ENCODE measurements around the gene KIF9.
"Not testable (repeated sequence)": the region's sequence is repeated elsewhere in the genome, so short reads cannot be mapped to it uniquely, and the experiment has no call there.

KIF9 gene

DNA sequence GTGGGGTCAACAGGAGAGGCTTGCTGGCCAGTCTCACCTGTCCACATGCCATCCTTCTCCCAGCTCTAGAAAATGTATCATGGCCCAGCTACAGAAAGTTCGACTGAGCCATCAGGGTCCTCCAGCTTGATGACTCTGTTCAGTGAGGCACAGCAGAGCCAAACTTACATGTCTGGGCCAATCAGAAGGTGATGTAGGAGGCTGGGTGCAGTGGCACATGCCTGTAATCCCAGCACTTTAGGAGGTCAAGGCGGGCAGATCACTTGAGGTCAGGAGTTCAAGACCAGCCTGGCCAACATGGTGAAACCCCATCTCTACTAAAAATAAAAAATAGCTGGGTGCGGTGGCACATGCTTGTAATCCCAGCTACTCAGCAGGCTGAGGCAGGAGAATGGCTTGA, 31.5 kb downstream of the KIF9 start:
- not testable (repeated sequence) for DNase-seq (ENCODE audit: low spot score)

DNA sequence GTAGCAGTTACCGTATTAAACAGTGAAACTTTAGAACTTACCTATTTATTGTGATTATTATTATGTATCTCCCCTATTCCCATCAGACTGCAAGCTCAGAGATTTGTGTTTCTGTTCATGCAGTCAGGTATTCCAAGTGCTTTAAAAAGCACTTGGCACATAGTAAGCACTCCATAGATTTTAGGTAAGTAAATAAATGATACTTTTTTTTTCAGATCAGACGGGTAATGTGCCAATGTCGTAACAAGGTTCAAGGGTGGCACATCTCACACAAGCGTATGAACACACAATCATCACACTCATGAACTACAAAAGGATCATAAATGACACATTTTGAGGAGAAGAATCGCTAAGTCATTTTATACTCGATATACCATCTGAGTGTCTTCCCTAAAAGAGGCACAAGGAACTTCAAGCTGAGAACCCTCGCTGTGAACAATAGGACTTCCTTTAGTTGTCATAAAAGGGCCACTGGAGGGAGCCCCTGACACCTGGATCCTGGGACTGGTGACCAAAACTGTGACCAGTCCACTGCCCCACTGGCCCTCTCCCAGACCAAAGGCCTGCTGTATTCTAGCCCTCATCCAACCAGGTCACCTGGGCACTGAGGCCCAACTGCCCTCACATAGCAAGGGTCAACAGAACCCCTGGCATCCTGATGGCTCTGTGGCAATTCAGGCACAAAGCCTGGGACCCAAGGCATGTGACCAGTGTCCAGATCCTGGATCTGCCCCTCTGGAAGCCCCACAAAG, 32.1 kb downstream of the KIF9 start:
- DNase-seq (ENCODE audit: low spot score) = peak; percentile 72

DNA sequence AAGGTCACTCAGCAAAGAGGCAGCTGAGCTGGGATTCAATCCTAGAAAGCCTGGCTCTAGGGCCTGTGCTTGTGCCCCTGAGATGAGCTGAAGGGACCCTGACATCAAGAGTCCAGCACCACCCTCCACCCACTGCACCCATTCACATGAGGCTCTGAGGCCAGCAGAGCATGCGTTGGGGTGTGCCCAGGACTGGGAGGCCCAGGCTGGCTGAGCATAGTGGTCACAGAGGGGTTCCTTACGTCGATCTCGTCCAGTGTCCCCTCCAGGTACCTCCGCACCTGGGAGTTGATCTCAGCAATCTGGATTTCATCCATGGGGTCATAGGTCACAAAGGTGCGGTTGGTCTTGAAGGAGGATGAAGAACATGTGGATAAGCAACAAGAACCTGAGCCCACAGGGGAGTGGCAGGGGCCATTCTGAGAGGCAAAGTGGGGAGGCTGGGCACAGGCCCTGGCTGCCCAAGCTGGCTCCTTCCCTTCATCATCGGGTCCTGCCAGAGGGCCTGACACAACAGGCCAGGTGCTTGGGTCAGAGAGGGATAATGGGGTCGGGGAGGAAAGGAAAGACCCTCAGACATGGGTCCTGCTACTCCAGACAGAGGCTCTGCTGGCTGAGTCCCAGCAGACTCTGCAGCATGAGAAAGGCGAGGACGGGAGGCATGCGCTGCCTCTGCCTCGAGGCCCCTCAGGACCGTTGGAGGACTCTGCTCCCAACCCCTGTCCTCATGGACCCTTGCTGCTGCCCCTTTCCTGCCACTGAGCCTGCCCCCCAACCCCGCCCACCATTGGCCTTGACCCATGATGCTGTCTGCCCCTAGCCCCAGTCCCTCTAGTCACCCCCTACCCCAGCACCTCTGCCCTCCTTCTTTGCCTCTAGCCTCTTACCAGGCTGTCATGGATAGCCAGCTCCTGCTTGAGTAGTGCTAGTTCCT, 35.2 kb downstream of the KIF9 start:
- DNase-seq (ENCODE audit: low spot score) = no peak

DNA sequence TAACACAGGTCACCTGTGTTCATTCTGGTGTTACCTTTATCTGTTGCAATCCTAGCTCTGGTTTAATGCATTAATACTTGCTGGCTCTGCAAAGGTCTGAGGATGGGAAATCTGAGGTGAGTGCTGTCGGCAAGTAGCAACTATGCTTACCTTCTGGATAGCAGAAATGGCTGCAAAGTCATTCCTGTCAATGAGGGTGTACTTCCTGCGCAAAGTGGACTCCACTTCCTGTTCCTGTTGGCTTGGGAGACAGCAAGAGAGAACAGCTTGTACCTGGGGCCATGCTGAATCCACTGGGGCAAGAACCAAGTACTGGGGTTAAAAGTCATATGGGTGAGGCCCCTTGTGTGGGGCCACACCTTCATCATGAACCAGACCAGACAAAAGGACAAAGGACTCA, 37.3 kb downstream of the KIF9 start:
- no peak for DNase-seq (ENCODE audit: low spot score)

DNA sequence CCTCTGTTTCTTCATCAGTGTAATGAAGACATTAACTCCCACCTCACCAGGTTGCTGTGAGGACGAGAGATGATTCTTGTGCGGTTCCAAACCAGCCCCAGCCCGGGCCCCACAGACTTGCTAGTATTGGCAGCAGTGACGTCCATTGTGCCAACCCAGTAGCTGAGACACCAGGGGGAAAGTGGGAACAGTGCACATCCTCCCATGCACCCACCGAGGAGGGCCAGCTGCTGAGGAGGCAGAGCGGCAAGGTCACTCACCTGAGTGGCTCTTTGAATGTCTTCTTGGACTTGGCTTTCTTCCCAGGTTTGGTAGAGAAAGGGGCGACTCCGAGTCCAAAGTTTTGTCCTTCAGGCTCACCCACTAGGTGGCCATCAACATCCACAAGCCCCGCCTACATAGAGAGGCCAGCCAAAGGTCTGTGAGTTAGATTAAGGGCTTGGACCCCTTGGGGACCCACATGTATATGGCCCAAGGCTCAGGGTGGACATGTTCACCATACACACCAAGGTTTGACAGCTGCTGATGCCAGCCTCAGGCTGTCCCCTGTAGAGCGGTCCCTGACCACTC, 38.0 kb downstream of the KIF9 start:
- no peak for DNase-seq (ENCODE audit: low spot score)

DNA sequence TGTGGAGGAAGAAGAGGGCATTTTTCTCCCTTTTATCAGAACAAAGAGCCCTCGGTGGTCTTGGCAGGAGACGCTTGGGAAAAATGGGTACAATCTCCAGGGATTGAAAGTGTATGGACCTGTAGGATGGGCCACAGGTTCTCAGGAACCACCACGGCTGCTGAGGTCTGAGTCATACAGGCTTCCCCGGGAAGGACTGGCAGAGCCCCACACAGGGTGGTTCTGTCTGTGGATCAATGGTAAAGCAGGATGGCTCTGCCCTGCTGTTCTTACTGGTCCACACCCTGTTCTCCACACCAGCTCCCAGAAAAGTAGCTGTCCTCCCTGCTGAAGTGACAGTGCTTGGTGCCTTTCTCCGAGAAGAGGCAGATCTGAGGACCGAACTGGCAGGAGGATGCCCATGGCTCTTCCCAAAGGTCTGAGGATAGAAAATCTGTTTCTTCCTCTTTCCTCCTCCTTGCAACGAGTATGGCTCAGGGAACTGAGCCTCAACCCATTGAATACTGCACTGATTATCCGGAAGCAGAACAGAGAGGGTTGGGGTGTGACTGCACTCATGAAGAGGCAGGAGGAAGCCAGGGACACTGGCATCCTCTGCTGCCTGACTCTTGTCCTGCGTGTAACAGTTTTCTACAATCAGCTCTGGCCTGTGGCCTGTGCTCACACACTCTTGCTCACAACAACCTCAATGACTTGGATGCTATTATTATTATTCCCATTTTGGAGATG, 39.0 kb downstream of the KIF9 start:
- no peak for DNase-seq (ENCODE audit: low spot score)

DNA sequence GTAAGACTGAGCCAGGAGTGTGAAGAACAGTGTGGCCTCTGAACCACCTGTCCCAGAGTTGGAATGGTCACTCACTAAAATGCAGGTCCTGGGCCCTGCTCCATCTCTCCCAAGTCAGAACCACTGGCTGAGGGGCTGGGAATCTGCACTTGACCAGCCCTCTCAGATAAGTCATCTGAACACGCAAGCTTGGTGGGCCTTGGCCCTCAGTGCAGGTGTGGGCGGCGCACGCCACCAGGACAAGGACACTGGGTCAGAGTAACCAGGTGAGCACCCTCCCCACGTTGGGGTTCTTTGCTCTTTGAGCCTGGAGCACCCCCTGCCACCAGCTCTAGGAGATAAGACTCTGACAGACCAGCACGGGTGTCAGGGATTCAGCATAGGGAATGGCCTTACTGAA, 42.7 kb downstream of the KIF9 start:
- DNase-seq (ENCODE audit: low spot score) = no peak

DNA sequence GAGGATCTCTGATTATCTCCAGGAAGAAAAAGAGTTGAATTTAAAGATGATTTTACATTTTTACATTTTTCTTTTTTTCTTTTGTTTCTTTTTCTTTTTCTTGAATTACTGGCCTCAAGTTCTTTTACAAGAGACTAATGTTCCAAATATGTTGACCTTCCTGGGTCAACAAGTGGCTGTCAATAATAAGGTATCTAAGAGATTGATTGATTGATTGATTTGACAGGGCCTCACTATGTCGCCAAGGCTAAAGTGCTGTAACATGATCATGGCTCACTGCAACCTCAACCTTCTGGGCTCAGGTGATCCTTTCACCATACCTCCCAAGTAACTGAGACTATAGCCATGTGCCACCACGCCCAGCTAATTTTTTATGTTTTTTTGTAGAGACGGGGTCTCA, 44.6 kb downstream of the KIF9 start:
- no peak for DNase-seq (ENCODE audit: low spot score)

DNA sequence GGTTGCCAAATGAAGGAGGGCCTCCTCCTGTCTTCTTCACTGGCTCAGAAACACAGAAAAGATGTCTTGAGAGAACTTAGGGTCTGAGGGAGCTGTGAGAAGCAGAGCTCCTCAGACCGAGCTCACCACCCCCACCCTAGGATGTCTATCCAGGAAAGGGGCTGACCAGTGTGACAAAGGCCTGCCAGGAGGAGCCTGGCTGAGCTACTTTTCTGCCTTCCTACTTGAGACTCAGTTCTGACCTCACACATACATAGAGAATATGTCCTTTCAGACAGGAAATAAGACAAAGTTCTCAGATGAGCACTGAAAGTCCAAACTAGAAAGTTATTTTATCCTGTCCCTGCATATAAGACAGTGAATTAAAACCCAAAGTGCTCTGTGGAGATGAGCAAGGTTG, 54.5 kb downstream of the KIF9 start:
- no peak for DNase-seq (ENCODE audit: low spot score)

DNA sequence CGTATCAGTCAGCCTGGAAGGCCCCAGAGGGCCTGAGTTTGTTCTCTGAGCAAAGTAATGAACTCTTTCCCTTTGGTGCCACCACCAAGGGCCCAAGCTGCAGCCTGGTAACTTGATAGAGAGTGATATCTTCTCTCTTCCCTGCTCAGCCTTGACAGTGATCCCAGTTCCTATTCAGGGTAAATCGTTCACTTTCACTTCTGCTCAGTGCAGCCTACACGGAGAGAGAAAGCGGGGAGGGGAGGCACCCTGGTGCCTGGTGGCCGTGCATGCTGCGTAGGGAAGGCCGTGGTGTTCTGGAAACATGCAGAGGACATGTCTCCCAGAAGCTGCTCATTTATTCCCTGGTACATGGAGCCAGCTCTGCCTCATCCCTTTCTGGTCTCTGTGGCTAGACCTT, 54.9 kb downstream of the KIF9 start:
- no peak for DNase-seq (ENCODE audit: low spot score)

DNA sequence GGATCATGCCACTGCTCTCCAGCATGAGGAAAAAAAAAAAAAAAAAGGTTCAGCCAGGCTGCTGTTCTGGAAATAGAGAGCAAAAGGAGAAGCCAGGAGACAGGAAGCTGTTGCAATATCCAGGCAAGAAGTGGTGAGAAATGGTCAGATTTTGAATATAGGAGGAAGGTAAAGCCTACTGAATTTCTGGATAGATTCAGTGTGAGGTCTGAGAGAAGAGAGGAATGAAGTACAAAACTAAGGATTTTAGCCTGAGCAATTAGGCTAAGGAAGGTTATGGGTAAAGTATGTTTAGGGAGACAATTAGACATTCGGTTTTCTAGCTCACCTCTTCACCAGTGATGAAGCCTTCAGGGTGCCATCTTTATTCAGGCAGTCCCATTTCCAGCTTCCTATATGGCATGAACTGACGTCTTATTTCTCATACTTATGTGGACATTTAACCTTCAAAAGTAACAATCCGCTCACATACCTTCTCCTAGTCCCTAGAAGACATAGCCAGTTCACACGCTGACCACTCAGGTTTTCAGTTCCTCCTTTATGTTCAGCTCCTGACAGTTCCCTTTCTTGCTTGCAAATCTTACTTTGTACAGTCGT, 57.2 kb downstream of the KIF9 start:
- DNase-seq (ENCODE audit: low spot score) = no peak

DNA sequence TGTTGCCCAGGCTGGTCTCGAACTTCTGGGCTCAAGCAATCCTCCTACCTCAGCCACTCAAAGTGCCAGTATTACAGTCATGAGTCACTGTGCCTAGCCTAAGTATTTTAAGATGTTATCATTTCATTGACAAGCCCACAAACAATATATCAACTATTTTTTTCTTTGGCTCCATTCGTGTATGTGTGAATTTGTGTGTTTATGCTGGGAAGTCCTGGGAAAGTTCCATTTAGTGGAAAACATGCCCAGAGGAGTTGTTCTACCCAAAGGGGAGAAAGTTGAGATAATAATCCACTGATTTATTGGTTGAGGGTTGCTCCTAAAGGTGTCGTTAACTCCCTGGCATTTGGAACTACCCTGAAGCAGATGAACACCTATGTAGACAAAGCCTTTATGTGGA, 58.8 kb downstream of the KIF9 start:
- DNase-seq (ENCODE audit: low spot score) = no peak

DNA sequence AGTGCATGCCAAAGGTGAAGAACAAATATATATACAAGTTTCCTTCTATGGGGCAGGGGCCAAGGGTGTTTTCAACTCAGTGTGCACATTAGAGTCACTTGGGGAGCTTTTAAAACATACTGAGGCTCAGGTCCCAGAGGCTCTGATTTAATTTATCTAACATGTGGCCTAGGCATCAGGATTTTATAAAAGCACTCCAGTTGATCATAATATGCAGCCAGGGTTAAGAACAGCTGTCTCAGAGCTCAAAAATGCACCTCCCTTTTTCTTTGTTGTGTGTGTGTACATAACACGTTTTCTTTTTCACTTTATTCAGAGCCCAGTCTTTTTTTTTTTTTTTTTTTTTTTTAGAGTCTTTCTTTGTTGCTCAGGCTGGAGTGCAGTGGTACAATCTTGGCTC, 60.8 kb downstream of the KIF9 start:
- DNase-seq (ENCODE audit: low spot score) = no peak

DNA sequence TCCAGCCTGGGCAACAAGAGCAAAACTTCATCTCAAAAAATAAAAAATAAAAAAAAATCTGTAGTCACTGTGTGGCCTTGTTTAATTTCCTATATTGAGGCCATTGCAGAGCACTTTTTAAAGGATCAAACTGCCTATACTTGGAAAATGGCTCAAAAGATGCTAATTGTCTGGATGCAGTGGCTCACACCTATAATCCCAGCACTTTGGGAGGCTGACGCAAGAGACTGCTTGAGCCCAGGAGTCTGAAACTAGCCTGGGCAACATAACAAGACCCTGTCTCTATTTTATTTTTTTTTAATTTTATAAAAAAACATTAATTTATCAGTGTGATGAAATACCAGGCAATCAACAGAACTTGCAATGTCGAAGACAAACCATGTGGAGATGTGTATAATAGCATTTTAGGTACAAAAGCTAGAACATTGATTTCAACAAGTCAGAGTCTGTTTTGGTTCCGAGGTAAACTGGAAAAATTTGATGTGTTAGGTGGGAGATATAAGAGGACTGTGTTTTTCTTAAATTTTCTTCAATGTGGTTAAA, 71.7 kb downstream of the KIF9 start:
- no peak for DNase-seq (ENCODE audit: low spot score)

DNA sequence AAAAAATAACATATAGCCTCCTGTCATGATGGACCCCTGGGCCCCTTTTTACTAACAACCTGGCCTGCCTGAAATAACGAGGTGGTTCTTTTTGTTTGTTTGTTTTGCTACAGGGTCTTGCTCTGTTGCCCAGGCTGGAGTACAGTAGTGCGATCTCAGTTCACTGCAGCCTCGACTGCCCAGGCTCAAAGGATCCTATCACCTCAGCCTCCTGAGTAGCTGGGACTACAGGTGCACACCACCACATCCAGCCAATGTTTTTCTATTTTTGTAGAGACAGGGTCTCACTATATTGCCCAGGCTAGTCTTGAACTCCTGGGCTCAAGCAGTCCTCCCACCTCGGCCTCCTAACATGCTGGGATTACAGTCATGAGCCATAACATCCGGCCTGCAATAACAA, 76.6 kb downstream of the KIF9 start:
- DNase-seq (ENCODE audit: low spot score) = not testable (repeated sequence)

DNA sequence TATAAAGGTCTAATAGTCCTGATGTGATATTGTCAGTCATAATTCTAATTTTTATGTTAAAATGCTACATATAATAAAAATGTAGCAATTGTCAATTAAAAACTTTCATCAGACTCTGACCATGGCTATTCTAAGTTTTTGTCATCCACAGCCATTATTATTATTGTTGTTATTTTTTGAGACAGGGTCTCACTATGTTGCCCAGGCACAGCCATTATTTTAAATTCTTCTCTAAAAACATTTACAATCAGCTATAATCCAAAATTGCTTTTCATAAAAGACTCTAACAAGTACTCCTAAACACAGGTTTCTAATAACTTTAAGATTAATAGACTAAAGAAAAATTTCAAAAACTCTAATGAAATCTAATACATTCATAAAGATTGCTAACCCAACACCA, 77.7 kb downstream of the KIF9 start:
- DNase-seq (ENCODE audit: low spot score) = no peak

DNA sequence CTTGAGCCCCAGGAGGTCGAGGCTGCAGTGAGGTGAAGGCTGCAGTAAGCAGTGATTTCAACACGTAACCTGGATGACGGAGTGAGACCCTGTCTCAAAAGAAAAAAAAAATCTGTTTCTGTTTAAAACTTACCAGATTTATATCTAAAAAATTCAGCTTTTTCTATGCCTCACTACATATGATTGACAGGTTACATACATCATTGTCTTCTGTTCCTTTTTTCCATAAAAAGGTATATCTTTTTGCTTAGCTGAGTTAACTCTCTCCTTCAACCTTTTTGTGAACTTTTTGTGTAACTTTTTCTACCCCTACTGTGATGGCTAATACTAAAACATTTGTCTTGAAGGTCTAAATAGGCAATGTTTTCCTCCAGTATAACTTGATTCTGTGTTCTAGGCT, 80.1 kb downstream of the KIF9 start:
- DNase-seq (ENCODE audit: low spot score) = no peak

DNA sequence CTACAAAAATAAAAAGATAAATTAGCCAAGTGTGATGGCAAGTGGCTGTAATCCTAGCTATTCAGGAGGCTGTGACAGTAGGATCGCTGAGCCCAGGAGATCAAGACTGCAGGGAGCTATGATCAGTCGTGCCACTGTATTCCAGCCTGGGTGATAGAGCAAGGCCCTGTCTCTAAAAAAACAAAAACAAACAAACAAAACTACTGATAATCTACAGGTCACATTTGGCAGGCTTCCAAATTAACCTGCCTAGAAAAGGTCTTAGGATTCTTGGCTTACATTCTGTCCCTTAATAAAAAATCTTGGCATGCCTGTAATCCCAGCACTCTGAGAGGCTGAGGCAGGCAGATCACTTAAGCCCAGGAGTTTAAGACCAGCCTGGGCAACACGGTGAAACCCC, 85.3 kb downstream of the KIF9 start:
- no peak for DNase-seq (ENCODE audit: low spot score)

DNA sequence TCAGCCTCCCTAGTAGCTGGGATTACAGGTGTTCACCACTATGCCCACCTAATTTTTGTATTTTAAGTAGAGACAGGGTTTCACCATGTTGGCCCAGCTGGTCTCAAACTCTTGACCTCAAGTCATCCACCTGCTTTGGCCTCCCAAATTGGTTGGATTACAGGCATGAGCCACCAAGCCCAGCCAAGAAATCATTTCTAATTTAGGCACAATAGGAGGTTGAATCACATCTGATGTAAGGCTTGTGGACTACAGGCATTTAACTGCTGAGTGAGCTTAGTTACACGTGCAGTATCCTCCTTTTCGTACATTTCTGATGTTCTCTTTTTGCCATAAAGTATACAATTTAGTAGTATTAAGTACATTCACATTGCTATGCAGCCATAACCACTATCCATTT, 87.6 kb downstream of the KIF9 start:
- no peak for DNase-seq (ENCODE audit: low spot score)

DNA sequence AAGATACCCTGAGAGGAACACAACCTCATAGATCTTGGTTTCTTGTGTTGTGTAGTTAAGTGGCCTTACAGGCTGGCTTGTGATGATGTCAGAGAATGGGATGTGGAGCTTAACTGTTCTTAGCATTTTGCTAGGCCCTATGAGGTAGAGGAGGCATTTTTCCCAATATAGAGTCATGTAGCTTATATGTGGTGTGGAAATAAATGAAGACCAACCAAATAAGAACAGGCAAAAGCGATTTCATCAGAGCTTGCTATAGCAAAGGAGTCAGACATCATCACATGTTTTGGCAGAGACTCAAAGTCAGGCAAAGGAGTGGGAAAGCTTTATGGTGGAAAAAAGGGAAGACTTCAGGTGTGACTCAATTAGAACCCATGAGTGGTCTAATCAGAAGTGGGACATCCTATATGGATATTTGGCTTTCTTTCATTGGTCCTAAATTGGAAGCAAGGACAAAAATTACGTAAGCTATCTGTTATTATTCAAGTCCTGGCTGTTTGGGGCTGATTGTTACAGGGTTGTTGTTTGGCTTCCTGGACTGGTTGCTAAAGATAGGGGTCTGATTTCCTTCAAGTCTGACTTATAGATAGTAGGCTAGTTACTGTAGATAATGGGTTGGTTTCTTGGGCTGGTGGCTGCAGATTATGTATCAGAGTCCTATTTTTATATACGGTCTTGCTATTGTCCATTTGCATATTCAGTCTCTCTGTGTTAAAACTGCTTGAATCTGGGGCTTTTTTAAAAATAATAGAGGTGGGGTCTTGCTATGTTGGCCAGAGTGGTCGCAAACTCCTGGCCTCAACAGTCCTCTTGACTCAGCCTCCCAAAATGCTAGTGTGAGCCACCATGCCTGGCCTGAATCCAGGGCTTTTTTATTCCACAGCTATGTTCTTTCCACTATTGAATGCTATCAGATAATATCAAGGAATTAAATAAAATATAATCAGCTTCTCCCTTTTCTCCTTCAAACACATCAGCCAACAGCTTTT, 88.4 kb downstream of the KIF9 start:
- no peak for DNase-seq (ENCODE audit: low spot score)

Measured in iPS-NIHi11 (cell line).